NCI-H226 (cell line): Measurements from ENCODE around the gene SLC9A3.
A peak's percentile ranks its signal among the peaks of the same experiment; 100 is the strongest.

ENCODE experiments used
- DNase-seq: peaks from one replicate; pipeline ENCODE4 v3.0.0-alpha.2; 2015

Gene SLC9A3

DNA sequence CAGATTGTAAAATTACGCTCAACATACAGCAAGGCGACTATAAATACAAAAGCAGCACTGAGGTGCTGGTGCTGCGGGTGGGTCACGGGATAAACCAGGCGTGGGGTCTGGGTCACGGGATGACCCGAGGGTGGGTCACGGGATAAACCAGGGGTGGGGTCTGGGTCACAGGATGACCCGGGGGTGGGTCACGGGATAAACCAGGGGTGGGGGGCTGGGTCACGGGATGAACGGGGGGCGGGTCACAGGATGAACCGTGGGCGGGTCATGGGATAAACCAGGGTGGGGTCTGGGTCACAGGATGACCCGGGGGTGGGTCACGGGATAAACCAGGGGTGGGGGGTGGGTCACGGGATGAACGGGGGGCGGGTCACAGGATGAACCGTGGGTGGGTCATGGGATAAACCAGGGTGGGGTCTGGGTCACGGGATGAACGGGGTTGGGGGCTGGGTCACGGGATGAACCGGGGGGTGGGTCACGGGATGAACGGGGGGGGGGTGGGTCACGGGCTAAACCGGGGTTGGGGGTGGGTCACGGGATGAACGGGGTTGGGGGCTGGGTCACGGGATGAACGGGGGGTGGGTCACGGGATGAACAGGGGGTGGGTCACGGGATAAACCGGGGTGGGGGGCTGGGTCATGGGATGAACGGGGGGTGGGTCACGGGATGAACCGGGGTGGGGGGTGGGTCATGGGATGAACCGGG lies 30.2 kb upstream of the SLC9A3 start:
- DNase-seq, result no peak

DNA sequence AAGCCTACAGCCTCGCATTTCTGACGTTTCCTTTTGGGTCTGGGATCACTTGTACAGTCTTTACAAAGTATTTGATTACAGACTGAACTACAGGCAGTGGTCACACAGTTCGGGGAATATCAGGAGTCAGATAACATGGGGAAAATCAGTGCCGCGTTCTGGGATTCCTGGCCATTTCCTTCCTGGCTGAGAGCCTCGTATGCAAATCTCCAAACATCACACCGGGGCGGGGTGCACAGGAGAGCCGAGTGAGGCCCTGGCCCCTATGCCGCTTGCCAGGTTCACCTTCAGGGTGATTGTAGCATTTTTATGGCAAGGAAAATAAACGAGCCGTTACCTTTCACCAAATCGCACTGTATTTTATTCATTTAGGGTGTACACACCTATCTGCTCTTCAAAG lies 29.6 kb upstream of the SLC9A3 start:
- DNase-seq, result no peak

- no peak for DNase-seq
Observed at GRCh38 chr5:551406-551805, 27.2 kb upstream of the SLC9A3 start.

GRCh38 chr5:549229-549628 lies 25.0 kb upstream of the SLC9A3 start:
- no peak for DNase-seq

DNA sequence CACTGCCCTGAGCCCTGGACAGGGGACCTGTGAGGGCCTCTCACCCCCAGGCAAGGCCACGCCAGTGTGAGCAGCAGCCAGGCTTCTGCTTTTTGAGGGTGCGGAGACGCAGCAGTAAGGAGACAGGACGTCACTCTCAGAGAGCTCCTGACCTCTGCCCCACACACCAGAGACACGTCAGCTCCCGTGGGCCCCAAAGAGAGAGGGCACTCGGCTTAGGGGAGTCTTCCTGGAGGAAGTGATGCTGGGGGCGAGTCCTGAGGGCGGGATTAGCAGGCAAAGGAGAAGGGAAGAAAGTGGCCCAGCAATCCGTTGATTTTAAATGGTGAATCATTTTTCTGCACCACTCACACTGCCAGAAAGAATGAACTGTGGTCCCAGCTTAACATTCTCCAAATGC lies 24.0 kb upstream of the SLC9A3 start:
- peak; percentile 41 for DNase-seq

DNA sequence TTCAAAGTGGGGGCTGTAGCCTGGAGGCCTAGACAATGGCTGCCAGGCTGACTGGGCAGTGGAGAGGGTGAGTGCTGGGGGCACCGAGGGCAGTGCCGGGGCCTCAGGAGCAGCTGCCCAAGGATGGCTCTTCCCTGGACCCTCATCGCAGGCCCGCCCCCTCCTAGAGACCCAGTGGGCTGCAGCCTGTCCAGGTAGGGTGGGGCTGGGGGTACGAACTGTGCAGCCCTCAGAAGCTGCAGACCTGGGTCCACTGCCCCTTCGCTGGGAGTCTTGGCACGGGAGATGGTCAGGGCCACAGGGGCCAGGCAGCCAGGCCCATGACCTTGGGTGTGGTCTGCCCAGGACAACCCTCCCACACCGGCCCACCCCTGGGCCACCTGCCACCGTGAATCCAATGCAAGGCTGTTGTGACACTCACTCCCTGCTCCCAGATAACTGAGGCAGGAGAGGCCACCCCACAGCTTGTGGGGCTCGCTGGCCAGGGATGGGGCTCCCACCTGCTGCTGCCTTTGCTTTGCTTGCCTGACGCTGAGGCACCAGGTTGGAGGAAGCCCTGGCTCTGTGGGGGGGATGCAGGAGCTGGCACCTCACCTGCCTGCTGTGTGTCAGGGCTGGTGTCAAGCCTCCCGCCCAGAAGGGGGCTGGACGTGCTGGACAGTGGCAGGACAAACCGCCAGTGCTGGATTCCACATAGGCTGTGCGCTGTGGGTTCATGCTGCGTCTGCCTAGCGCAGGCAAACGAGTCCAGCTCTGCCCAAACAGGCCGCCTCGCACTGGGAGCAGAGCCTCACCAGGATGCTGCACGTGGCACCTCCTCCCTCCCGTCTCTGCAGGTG lies 23.1 kb upstream of the SLC9A3 start:
- no peak for DNase-seq

- no peak for DNase-seq
Observed at GRCh38 chr5:546376-546908, 22.2 kb upstream of the SLC9A3 start.

GRCh38 chr5:545641-546375 lies 21.6 kb upstream of the SLC9A3 start:
- no peak for DNase-seq

DNA sequence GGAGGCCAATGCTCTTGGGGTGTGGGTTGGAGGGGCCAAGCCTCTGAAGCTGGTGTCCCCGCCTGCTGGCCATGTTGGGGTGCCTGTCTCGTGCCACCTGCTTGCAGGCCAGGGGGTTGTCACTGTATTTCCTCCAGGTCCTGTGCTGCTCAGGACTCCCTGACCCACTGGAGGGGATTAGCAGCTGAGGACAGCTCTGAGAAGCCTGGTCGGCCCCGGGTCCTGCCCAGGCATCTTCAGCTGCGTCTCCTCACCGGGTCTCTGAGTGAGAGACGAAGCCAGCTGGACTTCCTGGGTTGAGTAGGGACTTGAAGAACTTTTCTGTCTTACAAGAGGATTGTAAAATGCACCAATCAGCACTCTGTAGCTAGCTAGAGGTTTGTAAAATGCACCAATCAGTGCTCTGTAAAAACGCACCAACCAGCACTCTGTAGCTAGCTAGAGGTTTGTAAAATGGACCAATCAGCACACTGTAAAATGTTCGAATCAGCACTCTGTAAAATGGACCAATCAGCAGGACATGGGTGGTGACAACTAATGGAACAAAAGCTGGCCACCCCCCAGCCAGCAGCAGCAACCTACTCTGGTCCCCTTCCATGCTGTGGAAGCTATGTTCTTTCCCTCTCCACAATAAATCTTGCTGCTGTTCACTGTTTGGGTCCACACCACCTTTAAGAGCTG lies 20.6 kb upstream of the SLC9A3 start:
- no peak for DNase-seq

- DNase-seq, result no peak
Observed at GRCh38 chr5:543755-544674, 19.8 kb upstream of the SLC9A3 start.

DNA sequence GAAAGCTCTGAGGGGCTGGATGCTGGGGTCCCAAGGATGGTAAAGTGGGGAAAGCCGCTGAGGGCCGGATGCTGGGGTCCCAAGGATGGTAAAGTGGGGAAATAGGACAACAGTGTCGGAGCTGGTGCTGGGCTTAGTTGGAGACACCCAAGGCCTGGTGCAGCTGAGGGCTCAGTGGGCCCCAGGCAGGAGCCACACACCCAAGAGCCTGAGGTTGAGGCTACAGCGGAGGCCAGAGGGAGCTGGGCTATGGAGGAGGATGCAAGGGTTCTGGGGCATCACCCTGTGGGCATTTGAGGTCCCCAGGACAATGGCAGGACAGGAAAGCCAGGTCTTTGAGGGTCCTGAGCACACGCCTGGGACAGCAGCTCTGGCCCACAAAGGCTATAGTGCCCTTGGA lies 19.1 kb upstream of the SLC9A3 start:
- DNase-seq, result no peak

- DNase-seq, result no peak
Observed at GRCh38 chr5:542319-543311, 18.4 kb upstream of the SLC9A3 start.

- no peak for DNase-seq
Observed at GRCh38 chr5:541539-542318, 17.5 kb upstream of the SLC9A3 start.

- no peak for DNase-seq
Observed at GRCh38 chr5:540906-541538, 16.8 kb upstream of the SLC9A3 start.

DNA sequence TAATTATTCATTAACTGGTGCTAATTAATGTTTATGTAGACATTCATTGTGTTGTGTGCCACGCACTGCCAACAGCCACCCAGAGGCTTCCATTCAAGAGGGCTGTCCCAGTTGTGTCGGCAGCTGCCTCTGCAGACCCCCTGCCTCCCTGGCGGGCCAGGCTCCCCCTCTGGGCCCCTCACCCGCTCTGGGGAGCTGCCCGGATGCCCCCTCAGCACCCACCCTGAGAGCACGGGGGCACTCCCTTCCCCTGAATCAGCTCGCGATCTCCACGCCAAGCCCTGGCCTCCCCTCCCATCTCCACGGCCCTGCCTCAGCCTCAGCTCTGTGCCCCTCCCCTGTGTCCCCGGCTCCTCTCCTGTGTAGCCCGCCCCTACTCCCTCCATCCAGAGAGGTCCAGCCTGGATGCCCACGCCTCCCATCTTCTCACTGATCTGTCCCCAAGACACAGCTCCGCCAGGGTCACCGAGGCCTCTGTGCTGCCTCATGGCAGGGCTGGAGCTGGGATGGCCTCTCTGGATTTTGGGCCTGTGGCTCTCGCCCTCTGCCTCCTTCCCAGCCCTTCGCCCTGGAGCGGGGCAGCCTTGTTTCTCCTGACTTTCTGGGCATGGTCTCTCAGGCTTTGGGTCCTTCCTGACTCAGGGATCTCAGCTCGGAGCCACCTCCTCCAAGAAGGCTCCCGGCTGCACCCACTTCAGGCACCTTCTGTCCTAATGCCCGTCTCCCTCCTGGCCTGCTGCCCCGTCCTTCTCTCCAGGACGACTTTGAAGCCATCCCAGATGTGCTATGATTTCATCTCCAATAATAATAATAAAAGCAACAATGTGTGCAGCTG lies 16.0 kb upstream of the SLC9A3 start:
- no peak for DNase-seq

DNA sequence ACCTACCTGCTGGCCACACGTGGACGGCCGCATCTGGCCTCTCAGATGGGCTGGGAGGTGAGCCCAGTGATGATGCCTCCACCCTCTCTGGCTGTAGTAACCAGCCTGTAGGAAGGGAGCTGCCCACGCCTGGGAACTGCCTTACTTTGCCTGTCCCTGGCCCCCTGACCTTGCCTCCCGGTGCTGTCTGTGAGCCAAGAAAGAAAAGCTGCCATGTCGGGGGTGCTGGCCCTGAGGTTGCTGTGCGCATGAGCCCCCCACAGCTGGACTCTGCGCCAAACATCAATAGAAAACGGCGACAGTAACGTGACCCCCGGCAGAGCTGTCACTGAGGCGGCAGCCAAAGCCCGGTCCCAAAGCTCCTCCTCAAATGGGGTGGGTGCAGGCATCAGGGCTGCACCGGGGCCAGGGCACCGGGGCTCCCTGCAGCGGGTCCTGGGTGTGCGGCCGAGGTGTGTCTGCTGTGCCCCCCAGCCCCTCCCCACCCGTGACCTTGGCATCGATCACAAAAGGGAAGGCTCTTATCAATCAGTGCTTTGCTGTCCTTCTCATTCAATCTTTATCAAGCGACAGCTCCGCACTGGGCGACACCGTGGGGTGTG lies 15.3 kb upstream of the SLC9A3 start:
- no peak for DNase-seq

DNA sequence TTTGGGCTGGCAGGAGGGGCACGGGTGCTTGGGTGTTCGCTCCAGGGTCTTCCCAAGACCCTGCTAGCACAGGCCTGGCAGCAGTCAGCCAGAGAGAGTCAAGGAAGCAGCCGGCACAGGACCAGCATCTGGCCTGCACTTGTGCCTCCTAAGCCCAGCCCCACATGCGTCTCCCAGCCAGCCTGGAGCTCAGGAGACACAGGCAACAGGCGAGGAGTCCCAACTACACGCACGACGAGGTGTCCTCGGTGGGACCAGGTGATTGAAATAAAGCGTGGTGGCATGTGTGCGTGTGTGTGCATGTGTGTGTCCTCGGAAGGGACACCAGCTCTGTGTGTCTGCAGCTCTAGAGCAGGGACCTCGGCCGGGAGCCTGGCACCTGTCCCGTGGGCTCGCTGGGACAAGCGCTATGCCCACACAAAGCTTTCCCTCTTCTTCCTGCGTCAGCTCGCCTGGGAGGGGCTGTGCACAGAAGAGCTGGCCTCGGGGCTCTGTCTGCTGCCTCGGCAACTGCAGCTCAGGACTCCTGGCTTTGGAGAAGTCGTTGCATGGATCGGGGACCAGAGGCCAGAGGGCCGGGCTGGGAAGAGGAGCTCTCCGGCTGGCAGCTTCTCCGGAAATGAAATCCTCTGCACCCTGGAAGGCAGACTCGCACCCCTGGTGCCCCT lies 14.7 kb upstream of the SLC9A3 start:
- DNase-seq, result no peak
